Caco-2 (cell line): ENCODE data around the gene MICAL3. TPM values are rescaled to one million over a fixed set of nuclear protein-coding genes. Genes with fewer than 3 reads are reported as not detected.

ENCODE experiments used
- BruUV-seq: library from RNA; stranded (reverse); fragments of 400-500 nt; replicated peaks from 2 replicates; lab custom pipeline; 2021; lab: Mats Ljungman, UMichigan
- CTCF ChIA-PET: fragments of 300-600 bp; sonication (Branson Sonifier 250); formaldehyde crosslinking; loops from one replicate; lab custom pipeline; 2022; ENCODE audit warnings: antibody characterized with exemption; lab: Charles Lee
- POLR2A ChIA-PET: fragments of 300-600 bp; sonication (Branson Sonifier 250); formaldehyde crosslinking; loops from one replicate; lab custom pipeline; 2022; ENCODE audit warnings: antibody characterized with exemption; lab: Charles Lee
- DNase-seq, 2 experiments: peaks; one replicate each; pipeline versions ENCODE4 v3.0.0 to v3.0.0-alpha.2; 2020 to 2022
- H3K27me3 ChIP-seq: replicated peaks from 2 replicates; pipeline ENCODE4 v1.6.0; 2011; ENCODE audit warnings: low read length; ENCODE audit not compliant: control insufficient read depth, insufficient read depth
- H3K36me3 ChIP-seq: 2 replicates; pipeline ENCODE4 v1.5.1; 2011; ENCODE audit warnings: low read length; ENCODE audit not compliant: control insufficient read depth, insufficient read depth
- H3K4me1 ChIP-seq: fragments of 250-450 bp; sonication (Bioruptor Pico); 2 replicates; pipeline ENCODE4 v1.5.1; 2020; ENCODE audit warnings: mild to moderate bottlenecking
- H3K4me3 ChIP-seq: 2 replicates; pipeline ENCODE4 v1.5.1; 2011; ENCODE audit warnings: low read depth, mild to moderate bottlenecking, control low read depth, low read length
- H3K9me3 ChIP-seq: fragments of 250-450 bp; sonication (Bioruptor Pico); 2 replicates; pipeline ENCODE4 v1.5.1; 2020; ENCODE audit warnings: mild to moderate bottlenecking, moderate library complexity
- H3K27ac Mint-ChIP-seq: one replicate; pipeline ENCODE4 v1.8.0; 2022; ENCODE audit warnings: mixed read lengths; ENCODE audit not compliant: unreplicated experiment
- H3K27me3 Mint-ChIP-seq: one replicate; pipeline ENCODE4 v1.8.0; 2022; ENCODE audit warnings: mixed read lengths; ENCODE audit not compliant: insufficient read depth, unreplicated experiment
- H3K36me3 Mint-ChIP-seq: one replicate; pipeline ENCODE4 v1.8.0; 2022; ENCODE audit warnings: mild to moderate bottlenecking, mixed read lengths; ENCODE audit not compliant: insufficient read depth, unreplicated experiment
- H3K4me1 Mint-ChIP-seq: one replicate; pipeline ENCODE4 v1.8.0; 2022; ENCODE audit warnings: low read depth, mixed read lengths; ENCODE audit not compliant: unreplicated experiment
- H3K4me3 Mint-ChIP-seq: one replicate; pipeline ENCODE4 v1.8.0; 2022; ENCODE audit warnings: mild to moderate bottlenecking, moderate library complexity, mixed read lengths; ENCODE audit not compliant: unreplicated experiment
- H3K9me3 Mint-ChIP-seq: one replicate; pipeline ENCODE4 v1.8.0; 2022; ENCODE audit warnings: mixed read lengths; ENCODE audit not compliant: unreplicated experiment
- intact Hi-C: fragments of 100-400 bp; cut with micrococcal nuclease; formaldehyde crosslinking; loops from one replicate; pipeline ENCODE4 v1.10.0; 2022; ENCODE audit not compliant: unreplicated experiment
- total RNA-seq: library from RNA; stranded (reverse); gene quantifications from 2 replicates; pipeline ENCODE4 v1.2.3, GENCODE V29; 2022
- TF ChIP-seq, protein P1 (sequence below), 2 experiments: fragments of 200-600 bp in 1 of 2; IDR thresholded peaks; 1 replicate in 1 of 2; 2 replicates in 1 of 2; pipeline versions ENCODE4 v1.5.1 to v1.8.0; 2011 to 2022; ENCODE audit warnings: antibody characterized with exemption in 1 of 2, control low read depth in 1 of 2, inconsistent platforms in 1 of 2, low read depth in 1 of 2, low read length in 1 of 2, mild to moderate bottlenecking in 1 of 2, moderate library complexity in 1 of 2; ENCODE audit not compliant: insufficient read depth in 1 of 2, severe bottlenecking in 1 of 2, unreplicated experiment in 1 of 2

MICAL3 gene
- total RNA-seq, 1 experiment from 2014 or later, result 65.6 TPM

- CTCF ChIA-PET, result no interaction called here
Observed at GRCh38 chr22:17971711-17972110, 52.6 kb downstream of the MICAL3 start.

DNA sequence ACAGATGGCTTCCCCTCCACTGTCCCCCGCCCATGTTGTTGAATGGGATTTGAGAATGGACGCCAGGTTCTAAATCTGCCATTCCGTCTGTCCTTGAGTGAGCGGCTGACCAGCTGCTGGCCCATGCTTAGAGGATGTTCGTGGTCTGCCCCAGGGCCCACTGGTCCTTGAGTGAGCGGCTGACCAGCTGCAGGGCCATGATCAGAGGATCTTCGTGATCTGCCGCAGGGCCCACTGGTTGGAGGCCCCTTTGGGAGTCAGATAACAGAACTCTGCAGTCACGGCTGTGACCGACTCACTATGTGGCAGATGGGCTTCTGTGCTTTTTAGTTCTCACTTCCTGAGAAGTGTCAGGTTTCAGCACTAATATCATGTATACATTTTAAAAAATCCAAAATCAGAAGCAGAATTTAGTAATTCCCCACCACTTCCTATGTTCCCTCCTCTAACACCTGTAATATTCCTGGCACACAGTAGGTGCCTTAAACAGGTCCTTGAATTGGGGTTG, 54.1 kb downstream of the MICAL3 start:
- intact Hi-C loops, result no loop called here

More at GRCh38 chr22:17971711-17972110, 52.6 kb downstream of the MICAL3 start:
- TF ChIP-seq, protein P1, sequence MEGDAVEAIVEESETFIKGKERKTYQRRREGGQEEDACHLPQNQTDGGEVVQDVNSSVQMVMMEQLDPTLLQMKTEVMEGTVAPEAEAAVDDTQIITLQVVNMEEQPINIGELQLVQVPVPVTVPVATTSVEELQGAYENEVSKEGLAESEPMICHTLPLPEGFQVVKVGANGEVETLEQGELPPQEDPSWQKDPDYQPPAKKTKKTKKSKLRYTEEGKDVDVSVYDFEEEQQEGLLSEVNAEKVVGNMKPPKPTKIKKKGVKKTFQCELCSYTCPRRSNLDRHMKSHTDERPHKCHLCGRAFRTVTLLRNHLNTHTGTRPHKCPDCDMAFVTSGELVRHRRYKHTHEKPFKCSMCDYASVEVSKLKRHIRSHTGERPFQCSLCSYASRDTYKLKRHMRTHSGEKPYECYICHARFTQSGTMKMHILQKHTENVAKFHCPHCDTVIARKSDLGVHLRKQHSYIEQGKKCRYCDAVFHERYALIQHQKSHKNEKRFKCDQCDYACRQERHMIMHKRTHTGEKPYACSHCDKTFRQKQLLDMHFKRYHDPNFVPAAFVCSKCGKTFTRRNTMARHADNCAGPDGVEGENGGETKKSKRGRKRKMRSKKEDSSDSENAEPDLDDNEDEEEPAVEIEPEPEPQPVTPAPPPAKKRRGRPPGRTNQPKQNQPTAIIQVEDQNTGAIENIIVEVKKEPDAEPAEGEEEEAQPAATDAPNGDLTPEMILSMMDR (IDR thresholded peaks at IDR 0.05; ENCODE audit: insufficient read depth in 1 of 2, low read depth in 1 of 2, low read length in 1 of 2, severe bottlenecking in 1 of 2, unreplicated experiment in 1 of 2), result no peak
- intact Hi-C loops, result loop anchor here (2.0 kb wide), 1 partner anchor 29 kb away; no protein-coding TSS in a partner anchor
- H3K4me3 Mint-ChIP-seq, result peak overlapping the region; percentile 44
- no peaks in the 10 kb centered on the region for H3K27me3 Mint-ChIP-seq
- H3K9me3 Mint-ChIP-seq, result no peaks in the 10 kb centered on the region
- POLR2A ChIA-PET, result no interaction called here
- peaks cover 42% of the 10 kb centered on the region for H3K4me1 Mint-ChIP-seq
- Histone ChIP-seq H3K4me1 (peaks cover 51% of the 10 kb centered on the region), H3K4me3 (no peak overlapping the region), H3K9me3 (no peaks in the 10 kb centered on the region), H3K27me3 (no peaks in the 10 kb centered on the region), H3K36me3 (no peaks in the 10 kb centered on the region)
- no TSS peak for BruUV-seq
- DNase-seq, result no peak
- H3K27ac Mint-ChIP-seq, result peak overlapping the region; percentile 99
- H3K36me3 Mint-ChIP-seq, result peaks cover 25% of the 10 kb centered on the region

DNA sequence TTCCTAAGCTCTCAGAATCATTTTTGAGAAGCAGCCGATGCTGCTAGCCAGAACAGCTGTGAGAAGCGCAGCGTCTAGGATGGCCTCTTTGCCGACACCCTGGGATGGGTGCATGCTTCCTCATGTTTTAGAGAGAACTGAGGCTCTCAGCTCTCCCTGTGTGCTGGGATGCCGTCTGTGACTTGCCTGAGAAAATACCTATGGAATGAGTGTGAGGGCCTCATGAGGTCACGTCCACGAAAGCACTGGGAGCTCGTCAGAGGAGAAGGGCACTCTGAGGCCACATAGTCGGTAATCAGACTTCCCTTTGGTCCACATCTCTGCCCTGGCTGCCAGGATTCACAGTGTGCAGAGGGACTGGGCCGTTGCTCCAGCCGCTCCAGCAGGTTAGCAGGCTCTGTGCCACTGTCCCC, 54.7 kb downstream of the MICAL3 start:
- no peaks in the 10 kb centered on the region for H3K27me3 ChIP-seq
- CTCF ChIA-PET, result no interaction called here
- H3K36me3 ChIP-seq, result no peaks in the 10 kb centered on the region
- no peak for DNase-seq
- H3K4me1 ChIP-seq, result peaks cover 55% of the 10 kb centered on the region
- POLR2A ChIA-PET, result interaction anchor here (0.5 kb wide), 1 partner anchor 9 kb away, joined by 3 read pairs; no protein-coding TSS in a partner anchor
- TF ChIP-seq, protein P1 (IDR thresholded peaks at IDR 0.05; ENCODE audit: insufficient read depth in 1 of 2, low read depth in 1 of 2, low read length in 1 of 2, severe bottlenecking in 1 of 2, unreplicated experiment in 1 of 2), result no peak
- Mint-ChIP-seq H3K27me3 (no peaks in the 10 kb centered on the region), H3K36me3 (peaks cover 29% of the 10 kb centered on the region), H3K27ac (peak overlapping the region; percentile 26), H3K4me3 (no peak overlapping the region), H3K9me3 (no peaks in the 10 kb centered on the region), H3K4me1 (peaks cover 55% of the 10 kb centered on the region)
- no peaks in the 10 kb centered on the region for H3K9me3 ChIP-seq
- no TSS peak for BruUV-seq
- intact Hi-C loops, result no loop called here
- H3K4me3 ChIP-seq, result no peak overlapping the region

More for the DNA sequence above, 54.1 kb downstream of the MICAL3 start:
- Histone ChIP-seq H3K9me3 (no peaks in the 10 kb centered on the region), H3K36me3 (no peaks in the 10 kb centered on the region), H3K4me1 (peaks cover 55% of the 10 kb centered on the region), H3K27me3 (no peaks in the 10 kb centered on the region), H3K4me3 (no peak overlapping the region)
- Mint-ChIP-seq H3K27me3 (no peaks in the 10 kb centered on the region), H3K36me3 (peaks cover 29% of the 10 kb centered on the region), H3K4me3 (no peak overlapping the region), H3K27ac (peak overlapping the region; percentile 26), H3K4me1 (peaks cover 55% of the 10 kb centered on the region), H3K9me3 (no peaks in the 10 kb centered on the region)
- DNase-seq, result no peak
- CTCF ChIA-PET, result no interaction called here
- POLR2A ChIA-PET, result interaction anchor here (0.5 kb wide), 1 partner anchor 8 kb away, joined by 3 read pairs; no protein-coding TSS in a partner anchor
- TF ChIP-seq, protein P1 (IDR thresholded peaks at IDR 0.05; ENCODE audit: insufficient read depth in 1 of 2, low read depth in 1 of 2, low read length in 1 of 2, severe bottlenecking in 1 of 2, unreplicated experiment in 1 of 2), result no peak
- no TSS peak for BruUV-seq
